GM19455 (cell line): ENCODE results near the gene ALDH3B2.
"Not testable (repeated sequence)": the region's sequence is repeated elsewhere in the genome, so short reads cannot be mapped to it uniquely, and the experiment has no call there.

Experiments
- ATAC-seq: cut with Tn5 transposase; IDR thresholded peaks from one replicate; pipeline ENCODE4 v1.9.1; 2021; ENCODE audit not compliant: unreplicated experiment

Gene ALDH3B2, protein sequence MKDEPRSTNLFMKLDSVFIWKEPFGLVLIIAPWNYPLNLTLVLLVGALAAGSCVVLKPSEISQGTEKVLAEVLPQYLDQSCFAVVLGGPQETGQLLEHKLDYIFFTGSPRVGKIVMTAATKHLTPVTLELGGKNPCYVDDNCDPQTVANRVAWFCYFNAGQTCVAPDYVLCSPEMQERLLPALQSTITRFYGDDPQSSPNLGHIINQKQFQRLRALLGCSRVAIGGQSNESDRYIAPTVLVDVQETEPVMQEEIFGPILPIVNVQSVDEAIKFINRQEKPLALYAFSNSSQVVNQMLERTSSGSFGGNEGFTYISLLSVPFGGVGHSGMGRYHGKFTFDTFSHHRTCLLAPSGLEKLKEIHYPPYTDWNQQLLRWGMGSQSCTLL

DNA sequence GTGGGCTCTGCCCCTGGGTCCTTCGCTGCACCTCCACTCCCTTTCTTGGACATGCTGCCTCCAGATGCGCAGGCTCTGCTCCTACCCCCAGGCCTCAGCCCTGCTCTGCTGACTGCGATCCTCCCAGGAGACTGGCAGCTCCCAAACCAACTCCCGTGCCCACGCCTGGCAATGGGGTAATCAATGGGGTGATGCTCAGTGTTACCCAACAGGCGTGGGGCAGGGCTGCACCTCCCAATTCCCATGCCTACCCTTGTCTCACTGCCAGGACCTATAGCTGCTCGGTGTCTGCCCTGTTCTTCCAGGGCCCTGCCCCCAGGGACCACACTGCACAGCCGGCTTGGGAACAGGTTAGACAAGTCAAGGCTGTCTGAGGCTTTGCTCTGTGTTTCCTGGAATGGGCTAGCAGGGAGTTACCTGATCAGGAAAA lies at the start of gene ALDH3B2:
TSS of gene ALDH3B2 (minus strand) at position 182 of the 430 bp plus-strand sequence. CDS start 7,688 bp downstream, outside the sequence.
- no peak for ATAC-seq

DNA sequence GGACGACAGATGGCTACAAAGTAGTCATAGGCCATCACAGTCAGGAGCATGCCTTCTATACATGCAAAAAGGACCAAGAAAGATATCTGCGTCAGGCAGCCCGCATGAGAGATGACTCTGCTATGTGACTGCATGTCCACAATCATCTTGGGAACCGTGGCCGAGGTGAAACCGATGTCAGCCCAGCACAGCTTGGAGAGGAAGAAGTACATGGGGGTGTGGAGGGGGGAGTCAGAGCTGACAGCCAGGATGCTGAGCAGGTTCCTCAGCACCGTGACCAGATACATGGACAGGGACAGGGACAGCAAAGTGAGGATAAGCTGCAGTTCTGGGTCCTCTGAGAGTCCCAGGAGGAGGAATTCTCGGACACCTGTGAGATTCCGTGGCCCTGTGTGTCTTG lies 48.6 kb upstream of the ALDH3B2 start:
- ATAC-seq: not testable (repeated sequence)

DNA sequence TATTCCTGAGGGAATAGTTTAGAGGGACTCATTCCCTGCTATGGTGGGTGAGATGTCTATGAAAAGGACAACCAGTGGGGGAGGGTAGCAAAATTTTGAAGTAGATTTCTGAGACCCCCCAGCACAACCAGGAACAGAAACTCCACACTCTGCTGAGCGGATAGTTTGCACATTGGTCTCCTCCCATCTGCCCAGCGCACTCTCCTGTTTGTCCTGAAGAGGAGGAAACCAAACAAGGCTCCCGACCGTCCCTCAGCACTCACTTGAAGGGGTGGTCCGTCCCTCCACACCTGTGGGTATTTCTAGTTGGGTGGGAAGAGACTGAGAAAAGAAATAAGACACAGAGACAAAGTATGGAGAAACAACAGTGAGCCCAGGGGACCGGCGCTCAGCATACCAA lies 41.8 kb upstream of the ALDH3B2 start:
- ATAC-seq: not testable (repeated sequence)

DNA sequence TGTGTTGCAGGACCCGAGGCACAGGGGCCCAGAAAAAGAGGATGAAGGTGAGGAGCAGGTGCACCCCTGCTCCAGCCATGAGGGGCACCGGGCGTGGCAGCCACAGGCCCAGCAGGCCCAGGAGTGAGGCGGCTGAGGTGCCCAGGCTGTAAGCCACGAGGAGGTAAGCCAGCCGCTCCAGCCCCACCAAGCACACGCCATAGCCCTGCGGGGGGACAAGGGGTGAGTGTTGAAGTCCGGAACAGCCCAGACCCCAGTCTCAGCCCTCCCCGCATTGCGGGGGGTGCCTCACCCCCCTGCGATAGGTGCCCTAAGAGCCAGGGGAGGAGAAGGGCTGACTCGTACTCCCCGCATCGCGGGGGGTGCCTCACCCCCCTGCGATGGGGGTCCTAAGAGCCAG lies 41.4 kb upstream of the ALDH3B2 start:
- ATAC-seq: not testable (repeated sequence)

DNA sequence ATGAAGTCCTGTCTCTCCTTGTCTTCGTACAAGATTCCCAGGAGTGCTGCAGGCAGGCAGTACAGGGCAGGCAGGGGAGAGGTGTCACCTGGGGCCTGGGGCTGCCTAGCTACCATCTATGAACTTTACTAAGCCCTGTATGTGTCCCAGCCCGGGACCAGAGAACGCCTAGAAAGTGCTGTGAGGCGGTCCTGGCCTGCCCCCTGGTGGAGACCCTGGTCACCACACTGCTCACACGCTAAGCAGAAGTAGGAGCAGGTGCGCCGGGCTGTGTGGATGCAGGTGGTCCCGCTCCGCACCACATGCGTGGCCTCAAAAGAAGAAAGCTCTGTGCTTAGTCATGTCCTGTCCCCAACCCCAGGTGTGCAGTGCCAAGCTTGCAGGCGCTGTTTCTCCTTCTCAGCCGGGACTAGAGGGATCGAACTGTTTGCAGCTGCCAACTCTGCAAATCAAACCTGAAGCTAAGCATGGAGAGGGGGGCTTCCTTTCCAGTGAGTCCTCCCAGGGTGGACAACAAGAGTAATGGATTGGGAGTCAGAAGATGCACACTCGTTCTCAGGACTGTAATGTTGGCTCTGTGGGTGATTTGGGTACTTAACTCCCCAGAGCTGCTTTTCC lies 39.6 kb upstream of the ALDH3B2 start:
- not testable (repeated sequence) for ATAC-seq

DNA sequence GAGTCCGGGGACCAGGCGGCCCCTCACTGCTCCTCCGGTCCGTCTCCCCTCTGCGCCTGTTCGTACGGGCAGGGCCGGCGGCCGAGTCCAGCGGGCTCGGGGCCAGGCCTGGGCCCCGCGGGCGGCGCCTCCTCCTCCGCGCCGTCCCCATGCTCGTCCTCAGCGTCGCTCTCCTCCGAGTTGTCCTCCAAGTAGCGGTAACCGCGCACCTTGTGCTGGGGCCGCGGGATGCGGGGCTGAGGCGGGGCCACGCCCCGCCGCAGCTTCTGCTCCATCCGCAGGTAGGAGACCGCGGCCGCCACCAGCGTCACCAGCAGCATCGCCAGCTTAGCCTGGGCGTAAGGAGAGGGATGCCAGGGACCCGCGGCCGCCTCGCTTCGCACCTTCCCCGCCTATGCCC lies 37.3 kb upstream of the ALDH3B2 start:
- ATAC-seq: not testable (repeated sequence)

DNA sequence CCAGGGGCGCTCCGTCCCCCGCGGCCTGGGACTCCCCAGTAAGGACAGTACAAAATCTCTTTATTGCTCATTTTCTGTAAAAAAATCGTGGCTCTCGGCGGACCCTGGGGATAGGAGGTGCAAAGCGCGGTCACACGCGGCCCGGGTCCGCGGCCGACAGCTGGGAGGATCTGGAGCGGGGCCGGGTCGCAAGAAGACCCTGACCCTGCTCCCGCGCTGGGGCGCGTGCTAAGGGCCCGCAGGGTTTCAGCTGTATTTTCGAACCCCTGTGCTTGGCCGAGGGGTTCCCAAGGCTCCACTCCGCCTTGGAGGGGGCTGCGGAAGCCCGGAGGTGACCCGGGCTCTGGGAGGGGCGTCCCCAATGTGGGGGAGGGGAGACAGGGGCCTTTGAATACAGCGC lies 36.8 kb upstream of the ALDH3B2 start:
- ATAC-seq: not testable (repeated sequence)

DNA sequence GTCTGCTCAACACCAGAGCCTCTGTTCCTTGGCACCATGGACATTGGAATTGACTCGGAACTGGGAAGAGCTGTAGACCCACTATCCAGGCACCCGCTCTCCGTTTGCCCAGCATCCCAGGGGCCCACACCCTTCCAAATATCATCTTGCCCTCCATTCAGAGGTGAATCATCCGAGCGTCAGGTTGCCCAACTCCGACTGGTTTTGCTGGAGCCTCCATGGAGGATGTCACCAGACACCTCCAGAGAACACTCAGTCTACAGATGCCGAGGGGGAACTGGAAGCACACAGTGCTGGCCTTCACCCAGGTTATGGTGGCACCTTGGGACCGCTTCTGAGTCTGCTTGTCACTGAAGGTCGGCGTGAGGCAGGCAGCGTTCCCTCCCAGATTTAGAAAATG lies 35.4 kb upstream of the ALDH3B2 start:
- ATAC-seq: not testable (repeated sequence)

DNA sequence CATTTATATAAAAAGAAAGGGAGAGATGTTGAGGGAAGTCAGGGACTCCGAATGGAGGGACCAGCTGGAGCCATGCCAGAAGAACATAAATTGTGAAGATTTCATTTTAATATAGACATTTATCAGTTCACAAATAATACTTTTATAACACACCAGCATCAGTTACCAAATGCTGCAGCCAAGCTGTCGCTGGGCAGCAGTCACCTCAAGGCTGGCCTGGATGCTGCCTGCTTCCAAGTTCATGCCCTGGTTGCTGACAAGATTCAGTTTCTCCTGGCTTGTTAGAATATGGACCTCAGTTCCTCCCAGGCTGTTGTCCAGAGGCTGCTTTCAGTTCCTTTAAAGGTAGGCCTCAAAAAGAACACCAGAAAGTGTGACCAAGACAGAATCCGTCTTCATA lies 30.8 kb upstream of the ALDH3B2 start:
- ATAC-seq: no peak

DNA sequence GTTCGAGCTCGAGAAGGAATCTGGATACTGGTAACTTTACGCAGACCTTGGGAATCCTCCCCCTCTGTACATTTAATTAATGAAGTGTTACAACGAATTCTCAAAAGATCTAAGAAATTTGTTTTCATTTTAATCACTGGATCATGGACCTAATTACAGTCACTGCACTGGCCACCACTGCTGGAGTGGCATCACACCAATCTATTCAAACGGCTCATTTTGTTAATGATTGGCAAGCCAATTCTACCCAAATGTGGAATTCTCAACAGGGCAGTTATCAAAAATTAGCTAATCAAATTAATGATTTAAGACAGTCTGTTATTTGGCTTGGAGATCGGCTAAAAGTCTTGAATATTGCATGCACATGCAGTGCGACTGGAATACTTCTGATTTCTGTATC lies 30.1 kb upstream of the ALDH3B2 start:
- no peak for ATAC-seq

DNA sequence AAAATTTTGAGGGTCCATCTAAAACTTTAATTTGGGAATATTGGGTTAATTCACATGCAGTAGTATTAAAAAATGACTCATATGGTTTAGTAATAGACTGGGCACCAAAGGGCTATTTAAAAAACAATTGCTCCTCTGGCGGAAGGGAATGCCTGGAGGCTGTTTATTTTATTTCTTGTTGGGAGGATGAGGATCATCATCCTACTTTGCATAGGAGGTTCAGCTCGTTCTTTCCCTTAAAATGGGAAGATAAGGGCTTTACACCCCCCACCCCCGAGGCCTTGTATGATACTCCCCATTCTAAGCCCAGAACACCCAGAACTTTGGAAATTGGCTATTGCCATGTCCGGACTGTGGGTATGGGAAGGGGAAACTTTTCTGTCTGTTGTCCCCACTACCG lies 29.3 kb upstream of the ALDH3B2 start:
- not testable (repeated sequence) for ATAC-seq

DNA sequence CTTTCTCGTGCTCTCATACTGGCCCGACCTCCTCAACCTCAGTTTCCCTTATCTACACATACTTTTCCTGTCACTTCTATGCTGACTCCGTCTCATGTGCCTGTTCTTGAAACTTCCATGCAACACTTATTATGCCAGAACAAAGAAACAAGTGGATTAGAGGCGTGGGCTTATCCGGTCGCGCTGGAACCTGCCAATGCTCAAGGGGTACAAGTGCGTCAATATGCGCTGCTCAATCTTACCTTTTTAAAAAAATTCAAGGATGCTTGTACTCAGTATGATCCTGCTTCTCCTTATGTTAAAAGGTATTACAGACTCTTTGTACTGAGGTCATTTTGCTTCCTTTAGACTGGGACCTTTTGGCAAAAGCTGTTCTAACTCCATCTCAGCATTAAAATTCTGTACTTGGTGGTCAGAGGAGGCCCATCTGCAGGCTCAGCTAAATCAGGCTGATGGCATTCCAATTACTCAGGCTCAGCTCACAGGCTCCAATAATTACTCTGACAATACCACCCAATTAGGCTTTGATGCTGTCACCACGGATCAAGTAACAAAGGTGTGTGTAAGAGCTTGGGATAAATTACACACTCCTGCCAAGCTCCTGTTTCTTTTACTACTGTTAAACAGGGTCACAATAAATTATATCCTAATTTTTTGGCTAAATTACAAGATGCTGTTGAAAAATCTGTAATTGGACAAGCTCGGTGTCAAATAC lies 26.3 kb upstream of the ALDH3B2 start:
- no peak for ATAC-seq

DNA sequence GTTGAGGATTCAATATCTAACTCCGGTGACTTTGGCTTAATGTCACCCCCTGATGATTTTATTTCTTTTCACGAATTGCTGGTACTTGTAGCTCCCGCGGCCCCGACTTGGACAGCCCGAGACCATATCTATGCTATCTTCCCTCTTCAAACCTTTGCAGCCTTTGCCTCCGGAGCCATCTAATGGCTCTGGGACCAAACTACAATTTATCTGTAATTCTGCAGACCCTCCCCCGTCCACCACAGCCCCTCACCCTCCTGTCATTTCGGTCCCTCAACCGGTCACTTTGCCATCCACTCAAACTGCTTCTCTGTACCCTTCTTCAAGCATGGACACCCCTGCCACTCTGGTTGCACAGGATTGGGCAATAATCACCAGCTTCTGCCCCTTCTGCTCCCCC lies 25.7 kb upstream of the ALDH3B2 start:
- ATAC-seq: no peak

DNA sequence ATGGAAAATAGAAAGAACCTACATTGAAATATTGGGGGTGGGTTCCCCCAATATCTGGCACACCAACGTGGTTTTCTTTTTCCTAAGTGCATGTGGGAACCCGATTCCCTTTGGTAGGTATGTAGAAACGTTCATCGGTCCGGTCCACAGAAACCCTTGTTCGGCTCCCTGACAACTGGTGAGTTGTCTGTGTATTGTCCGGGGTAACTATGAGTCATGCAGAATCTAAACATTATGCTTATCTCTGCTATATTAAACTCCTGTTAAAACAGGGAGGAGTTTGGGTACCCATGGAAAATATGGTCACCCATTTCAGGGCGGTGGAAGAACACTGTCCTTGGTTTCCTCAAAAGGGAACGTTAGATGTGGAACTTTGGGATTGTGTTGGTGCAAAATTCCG lies 25.1 kb upstream of the ALDH3B2 start:
- no peak for ATAC-seq

DNA sequence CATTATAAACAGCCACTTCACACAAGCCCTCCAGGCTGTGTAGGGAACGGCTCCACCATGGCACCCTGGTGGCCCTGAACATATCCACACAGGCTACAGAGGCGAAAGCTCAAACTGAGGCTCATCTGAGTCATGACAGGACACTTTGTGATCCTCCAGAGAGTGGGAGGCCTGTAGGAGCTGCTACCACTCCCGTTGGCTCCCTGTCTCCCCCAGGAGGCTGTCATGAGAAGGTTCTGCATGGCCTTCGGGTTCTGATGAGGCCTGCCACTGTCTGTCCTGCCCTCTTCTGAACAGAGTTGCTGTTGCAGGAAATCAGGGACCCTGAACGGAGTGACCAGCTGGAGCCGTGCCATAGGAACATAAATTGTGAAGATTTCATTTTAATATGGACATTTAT lies 23.8 kb upstream of the ALDH3B2 start:
- ATAC-seq: no peak

DNA sequence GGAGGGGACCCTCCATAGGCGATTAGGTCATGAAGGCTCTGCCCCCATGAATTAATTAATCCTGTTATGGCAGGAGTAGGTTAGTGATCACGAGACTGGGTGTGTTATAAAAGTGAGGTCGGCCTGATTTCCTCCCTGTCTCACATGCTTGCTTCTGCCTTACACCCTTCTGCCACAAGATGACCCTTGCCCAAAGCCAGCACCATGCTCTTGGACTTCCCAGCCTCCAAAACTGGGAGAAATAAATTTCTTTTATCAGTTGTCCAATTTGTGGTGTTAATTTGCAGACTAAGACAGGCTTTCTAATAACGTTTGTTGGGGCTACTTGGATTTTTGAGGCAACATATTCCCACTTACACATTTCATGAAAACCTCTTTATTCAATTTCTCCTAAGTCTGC lies 23.4 kb upstream of the ALDH3B2 start:
- no peak for ATAC-seq

DNA sequence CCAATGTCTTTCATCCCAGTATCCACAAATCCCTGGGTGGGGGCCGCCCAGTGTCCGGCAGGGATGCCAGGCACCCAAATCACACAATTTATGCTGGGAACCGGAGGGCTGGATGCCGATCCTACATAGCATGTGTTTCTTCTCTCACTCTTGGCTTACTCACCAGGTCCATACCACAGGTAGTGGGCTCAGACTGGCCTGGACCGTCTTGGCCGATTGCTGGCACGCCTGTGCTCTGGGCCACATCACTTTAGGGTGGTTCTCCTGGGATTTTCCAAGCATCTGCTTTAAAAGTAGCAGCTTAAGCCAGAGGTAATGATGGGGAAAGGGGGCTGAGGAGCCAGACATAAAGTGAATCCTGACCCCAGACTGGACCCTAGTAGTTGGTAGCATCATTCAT lies 22.6 kb upstream of the ALDH3B2 start:
- ATAC-seq: no peak

DNA sequence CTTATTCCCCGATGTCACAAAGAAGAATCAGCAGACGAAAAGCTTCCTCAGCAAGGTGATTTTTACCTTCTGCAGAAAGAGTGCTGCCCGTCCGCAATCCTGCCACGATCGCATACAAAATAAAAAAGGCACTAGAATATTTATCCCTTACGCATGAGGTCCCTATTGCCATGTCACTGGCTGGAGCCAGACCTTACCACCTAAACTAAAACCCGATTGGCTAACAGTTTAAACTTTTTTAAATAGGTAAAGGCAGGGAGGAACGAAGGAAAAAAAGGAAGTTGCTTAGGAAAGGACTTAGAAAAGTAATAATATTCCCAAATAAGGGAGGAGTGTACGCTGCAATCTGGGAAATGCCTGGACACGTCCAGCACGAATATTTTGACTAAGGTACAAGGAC lies 21.2 kb upstream of the ALDH3B2 start:
- ATAC-seq: no peak

DNA sequence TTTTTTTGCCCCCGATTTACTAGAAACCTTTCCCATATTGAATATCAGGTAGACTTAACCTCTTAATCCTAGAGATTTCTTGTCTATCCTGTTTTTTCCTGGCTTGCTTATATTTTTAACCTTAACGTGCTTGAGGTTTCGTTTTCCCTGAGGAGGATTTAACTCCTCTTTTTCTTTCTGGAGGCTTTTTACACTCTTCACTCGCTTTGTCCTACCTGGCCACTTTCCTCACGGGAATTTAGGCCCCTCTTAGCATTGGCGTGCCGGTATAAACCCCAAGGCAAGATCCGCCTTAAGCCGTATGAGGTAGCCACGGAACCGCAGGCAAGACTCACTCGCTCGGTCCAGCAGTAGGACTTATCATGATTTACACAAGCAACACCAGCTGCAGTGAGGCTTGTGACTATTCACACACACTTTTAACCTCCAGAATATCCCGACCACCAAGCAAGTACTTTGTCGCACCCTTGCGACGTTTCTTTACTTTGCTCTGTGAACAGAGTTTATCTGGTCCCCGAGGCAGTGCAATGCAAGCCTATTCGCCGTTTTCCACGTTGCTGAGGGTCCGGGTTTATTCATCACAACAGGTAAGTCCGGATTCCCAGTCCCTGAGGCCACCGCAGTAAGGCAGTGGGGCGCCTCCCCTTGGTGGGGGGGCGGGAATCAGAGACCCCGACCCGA lies 20.6 kb upstream of the ALDH3B2 start:
- ATAC-seq: no peak

DNA sequence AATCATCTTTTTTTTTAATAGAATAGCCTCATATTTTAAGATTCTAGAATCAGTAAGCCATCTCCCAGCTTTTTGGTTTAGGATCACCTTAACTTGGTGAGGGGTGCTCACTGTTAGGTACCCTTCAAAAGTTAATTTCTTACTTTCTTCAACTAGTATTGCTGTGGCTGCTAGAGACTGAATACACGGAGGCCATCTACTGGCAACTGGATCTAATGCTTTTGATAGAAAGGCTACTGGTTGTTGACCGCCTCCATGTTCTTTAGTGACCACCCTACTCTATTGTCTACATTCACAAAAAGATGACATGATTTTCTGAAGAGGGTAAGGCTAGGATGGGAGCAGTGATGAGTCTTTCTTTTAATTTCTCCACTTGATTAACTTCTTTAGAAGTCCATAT lies 16.7 kb upstream of the ALDH3B2 start:
- no peak for ATAC-seq

DNA sequence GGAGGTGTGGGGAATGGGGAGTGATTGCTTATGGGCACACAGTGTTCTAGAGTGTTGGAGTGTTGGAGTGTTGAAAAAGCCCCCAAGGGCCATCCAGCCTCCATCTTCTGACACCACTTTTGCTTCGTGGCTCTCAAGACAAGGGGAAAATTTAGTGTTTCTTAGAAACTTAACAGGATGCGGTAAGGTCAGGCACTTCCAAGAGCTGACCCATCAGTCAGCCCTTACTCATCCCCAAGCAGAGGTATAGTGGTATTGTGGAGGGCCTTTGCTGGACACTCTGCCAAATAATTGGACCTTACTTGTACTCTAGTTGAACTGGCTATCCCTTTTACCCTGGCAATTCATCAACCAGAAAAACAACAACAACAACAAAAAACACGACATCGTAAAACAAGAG lies 14.8 kb upstream of the ALDH3B2 start:
- no peak for ATAC-seq
